MM.1S (cell line): ENCODE results near the gene ANGPT4.
"Not testable (repeated sequence)": the region's sequence is repeated elsewhere in the genome, so short reads cannot be mapped to it uniquely, and the experiment has no call there.

Experiments
- DNase-seq: peaks from one replicate; pipeline ENCODE4 v3.0.0-alpha.2; 2015
- H2AFZ ChIP-seq: fragments of 300-600 bp; sonication (generic); 2 replicates; pipeline ENCODE4 v1.6.0; 2016; ENCODE audit warnings: antibody characterized with exemption, low read length
- H3F3A ChIP-seq: fragments of 300-600 bp; sonication (generic); 2 replicates; pipeline ENCODE4 v1.6.1; 2016; ENCODE audit warnings: mild to moderate bottlenecking, antibody characterized with exemption, low read length, moderate library complexity, mixed read lengths; ENCODE audit not compliant: insufficient read depth
- H3K27ac ChIP-seq: fragments of 300-600 bp; sonication (generic); 2 replicates; pipeline ENCODE4 v1.5.1; 2016; ENCODE audit warnings: mild to moderate bottlenecking, low read length
- H3K27me3 ChIP-seq: fragments of 300-600 bp; sonication (generic); replicated peaks from 2 replicates; pipeline ENCODE4 v1.6.0; 2016; ENCODE audit warnings: low read length; ENCODE audit not compliant: insufficient read depth
- H3K36me3 ChIP-seq: fragments of 300-600 bp; sonication (generic); replicated peaks from 2 replicates; pipeline ENCODE4 v1.6.1; 2016; ENCODE audit warnings: mild to moderate bottlenecking, low read length, mixed read lengths; ENCODE audit not compliant: insufficient read depth
- H3K4me1 ChIP-seq: fragments of 300-600 bp; sonication (generic); 2 replicates; pipeline ENCODE4 v1.6.1; 2016; ENCODE audit warnings: low read length, mixed read lengths
- H3K4me2 ChIP-seq: fragments of 300-600 bp; sonication (generic); 2 replicates; pipeline ENCODE4 v1.6.0; 2016; ENCODE audit warnings: low read depth, low read length
- H3K4me3 ChIP-seq: fragments of 300-600 bp; sonication (generic); 2 replicates; pipeline ENCODE4 v1.5.1; 2016; ENCODE audit warnings: low read length, mixed read lengths
- H3K79me2 ChIP-seq: fragments of 300-600 bp; sonication (generic); 2 replicates; pipeline ENCODE4 v1.6.1; 2016; ENCODE audit warnings: mixed run types, low read length, mixed read lengths
- H3K9ac ChIP-seq: fragments of 300-600 bp; sonication (generic); 2 replicates; pipeline ENCODE4 v1.6.1; 2016; ENCODE audit warnings: low read length, mixed read lengths
- H3K9me2 ChIP-seq: fragments of 300-600 bp; sonication (generic); replicated peaks from 2 replicates; pipeline ENCODE4 v1.6.1; 2016; ENCODE audit warnings: mild to moderate bottlenecking, low read length, mixed read lengths; ENCODE audit not compliant: insufficient read depth
- H3K9me3 ChIP-seq: fragments of 300-600 bp; sonication (generic); replicated peaks from 2 replicates; pipeline ENCODE4 v1.6.1; 2016; ENCODE audit warnings: mild to moderate bottlenecking, low read length, mixed read lengths; ENCODE audit not compliant: insufficient read depth
- H4K20me1 ChIP-seq: fragments of 300-600 bp; sonication (generic); 2 replicates; pipeline ENCODE4 v1.6.1; 2016; ENCODE audit warnings: mild to moderate bottlenecking, low read length, moderate library complexity, mixed read lengths; ENCODE audit not compliant: insufficient read depth
- CTCF ChIP-seq: fragments of 300-600 bp; sonication (generic); IDR thresholded peaks from 2 replicates; pipeline ENCODE4 v1.5.1; 2016; ENCODE audit warnings: antibody characterized with exemption, low read length, mixed read lengths
- EZH2 ChIP-seq: fragments of 300-600 bp; sonication (generic); optimal IDR thresholded peaks from 2 replicates; pipeline ENCODE3; 2017; ENCODE audit warnings: low read depth, mild to moderate bottlenecking, antibody characterized with exemption, low read length, mixed read lengths
- EZH2phosphoT487 ChIP-seq: fragments of 300-600 bp; sonication (generic); IDR thresholded peaks from 2 replicates; pipeline ENCODE4 v1.6.1; 2018; ENCODE audit warnings: antibody characterized with exemption, low read length

Gene ANGPT4

GRCh38 chr20:905396-905961 lies 10.7 kb downstream of the ANGPT4 start:
- H3K9me3 ChIP-seq = no peaks in the 10 kb centered on the region
- no peaks in the 10 kb centered on the region for H3K79me2 ChIP-seq
- H3K9me2 ChIP-seq = no peaks in the 10 kb centered on the region
- H2AFZ ChIP-seq = no peak overlapping the region
- H3K27ac ChIP-seq = no peak overlapping the region
- H3K9ac ChIP-seq = no peak overlapping the region
- H3K27me3 ChIP-seq = no peaks in the 10 kb centered on the region
- H3F3A ChIP-seq = no peaks in the 10 kb centered on the region
- H3K4me1 ChIP-seq = no peaks in the 10 kb centered on the region
- DNase-seq = no peak
- no peak overlapping the region for H3K4me3 ChIP-seq
- H3K4me2 ChIP-seq = no peak overlapping the region
- no peak for TF ChIP-seq EZH2phosphoT487
- TF ChIP-seq EZH2 = no peak
- TF ChIP-seq CTCF = no peak
- no peaks in the 10 kb centered on the region for H4K20me1 ChIP-seq
- no peaks in the 10 kb centered on the region for H3K36me3 ChIP-seq

GRCh38 chr20:904039-904545 lies 12.0 kb downstream of the ANGPT4 start:
- DNase-seq = no peak
- Histone ChIP-seq H3K79me2 (no peaks in the 10 kb centered on the region), H2AFZ (no peak overlapping the region), H3K4me2 (no peak overlapping the region), H3K27ac (no peak overlapping the region), H3K36me3 (no peaks in the 10 kb centered on the region), H3K9me3 (no peaks in the 10 kb centered on the region), H3K27me3 (no peaks in the 10 kb centered on the region), H3K4me3 (no peak overlapping the region), H3F3A (no peaks in the 10 kb centered on the region), H4K20me1 (no peaks in the 10 kb centered on the region), H3K9me2 (no peaks in the 10 kb centered on the region), H3K4me1 (no peaks in the 10 kb centered on the region), H3K9ac (no peak overlapping the region)
- no peak for TF ChIP-seq EZH2

GRCh38 chr20:897436-897835 lies 18.7 kb downstream of the ANGPT4 start:
- not testable (repeated sequence) for H3K9ac ChIP-seq, H3K36me3 ChIP-seq, H4K20me1 ChIP-seq, H3K4me3 ChIP-seq, H3K27ac ChIP-seq, H3K9me3 ChIP-seq, H3K27me3 ChIP-seq, H3K4me1 ChIP-seq, DNase-seq, H3K9me2 ChIP-seq, H3F3A ChIP-seq, H2AFZ ChIP-seq, H3K4me2 ChIP-seq, H3K79me2 ChIP-seq

GRCh38 chr20:896501-897025 lies 19.6 kb downstream of the ANGPT4 start:
- DNase-seq = no peak
- no peaks in the 10 kb centered on the region for H3F3A ChIP-seq
- no peaks in the 10 kb centered on the region for H3K27me3 ChIP-seq
- no peaks in the 10 kb centered on the region for H3K36me3 ChIP-seq
- H3K9me2 ChIP-seq = no peaks in the 10 kb centered on the region
- H3K79me2 ChIP-seq = no peaks in the 10 kb centered on the region
- H3K27ac ChIP-seq = no peak overlapping the region
- H4K20me1 ChIP-seq = no peaks in the 10 kb centered on the region
- H3K4me1 ChIP-seq = no peaks in the 10 kb centered on the region
- H3K9ac ChIP-seq = no peak overlapping the region
- no peaks in the 10 kb centered on the region for H3K9me3 ChIP-seq
- H2AFZ ChIP-seq = no peak overlapping the region
- H3K4me2 ChIP-seq = no peak overlapping the region
- no peak overlapping the region for H3K4me3 ChIP-seq
- TF ChIP-seq CTCF (no peak), EZH2phosphoT487 (no peak), EZH2 (no peak)

- not testable (repeated sequence) for H3K4me2 ChIP-seq, DNase-seq, H3F3A ChIP-seq, H3K36me3 ChIP-seq, H4K20me1 ChIP-seq, H3K4me3 ChIP-seq, H3K9me3 ChIP-seq, H3K27me3 ChIP-seq, H3K27ac ChIP-seq, H3K9me2 ChIP-seq, H3K4me1 ChIP-seq, H3K9ac ChIP-seq, H2AFZ ChIP-seq, H3K79me2 ChIP-seq
Observed at GRCh38 chr20:892371-892770, 23.8 kb downstream of the ANGPT4 start.
